Measurements from ENCODE around the gene MATCAP1. TPM values are rescaled to one million over a fixed set of nuclear protein-coding genes. Genes with fewer than 3 reads are reported as not detected.

Gene MATCAP1
- total and polyA plus RNA-seq, 2 of the 13 experiments (the other 11 are each of a cell fraction or from before 2014, with no cell fraction given): 11.2 to 24.5 TPM

DNA sequence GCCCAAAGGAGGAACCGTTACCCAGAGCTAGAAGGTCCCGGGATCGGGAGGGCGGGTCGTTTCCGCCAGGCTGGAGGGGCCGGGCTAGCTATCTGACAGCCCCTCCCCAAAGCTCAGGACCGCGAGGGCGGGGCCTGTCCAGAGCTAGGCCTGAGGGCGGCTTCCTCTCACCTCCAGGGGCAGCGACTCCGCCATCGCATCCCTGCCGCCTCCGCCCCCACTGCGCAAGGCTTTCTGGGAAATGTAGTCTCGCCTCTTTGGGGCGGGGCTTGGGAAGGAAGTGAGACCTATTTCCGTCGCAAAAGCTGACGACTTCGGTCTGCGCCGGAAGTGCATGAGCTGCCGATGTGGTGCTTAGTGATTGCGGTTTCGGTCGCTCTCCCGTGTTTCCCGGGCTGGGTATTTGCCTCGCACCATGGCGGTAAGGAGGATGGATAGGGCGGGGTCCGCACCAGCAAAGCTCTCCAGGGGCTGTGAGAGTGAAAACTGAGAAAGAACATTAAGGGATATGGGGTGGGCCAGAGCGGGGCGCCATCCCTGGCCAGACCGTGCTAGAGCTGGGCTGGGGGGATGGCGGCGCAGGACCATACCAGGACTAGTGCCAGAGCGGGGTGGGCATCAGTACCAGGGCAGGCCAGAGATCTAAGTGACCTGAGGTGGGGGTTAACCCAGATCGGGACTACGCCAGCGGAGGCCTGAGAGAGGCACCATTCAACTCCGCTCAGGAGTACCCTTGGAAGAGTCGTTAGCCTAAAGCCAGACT is 43.2 kb upstream of the MATCAP1 start, which contains the start of gene TMEM208 (continued):
- peak; percentile 92; the same call in 1 of the 2 replicates for TF ChIP-seq ZNF790 (CRISPR knock-in tag; IDR thresholded peaks at IDR 0.05; ENCODE audit: borderline replicate concordance)
- TF ChIP-seq PHB2 (IDR thresholded peaks at IDR 0.05; ENCODE audit: partially characterized antibody): no peak
- TF ChIP-seq, protein P1, sequence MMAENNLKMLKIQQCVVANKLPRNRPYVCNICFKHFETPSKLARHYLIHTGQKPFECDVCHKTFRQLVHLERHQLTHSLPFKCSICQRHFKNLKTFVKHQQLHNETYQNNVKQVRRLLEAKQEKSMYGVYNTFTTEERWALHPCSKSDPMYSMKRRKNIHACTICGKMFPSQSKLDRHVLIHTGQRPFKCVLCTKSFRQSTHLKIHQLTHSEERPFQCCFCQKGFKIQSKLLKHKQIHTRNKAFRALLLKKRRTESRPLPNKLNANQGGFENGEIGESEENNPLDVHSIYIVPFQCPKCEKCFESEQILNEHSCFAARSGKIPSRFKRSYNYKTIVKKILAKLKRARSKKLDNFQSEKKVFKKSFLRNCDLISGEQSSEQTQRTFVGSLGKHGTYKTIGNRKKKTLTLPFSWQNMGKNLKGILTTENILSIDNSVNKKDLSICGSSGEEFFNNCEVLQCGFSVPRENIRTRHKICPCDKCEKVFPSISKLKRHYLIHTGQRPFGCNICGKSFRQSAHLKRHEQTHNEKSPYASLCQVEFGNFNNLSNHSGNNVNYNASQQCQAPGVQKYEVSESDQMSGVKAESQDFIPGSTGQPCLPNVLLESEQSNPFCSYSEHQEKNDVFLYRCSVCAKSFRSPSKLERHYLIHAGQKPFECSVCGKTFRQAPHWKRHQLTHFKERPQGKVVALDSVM (CRISPR knock-in tag; IDR thresholded peaks at IDR 0.05): no peak
- TF ChIP-seq ZSCAN12 (CRISPR knock-in tag; IDR thresholded peaks at IDR 0.05): no peak
- peak; percentile 82; the same call in 1 of the 2 replicates for TF ChIP-seq SMAD3 (CRISPR knock-in tag; IDR thresholded peaks at IDR 0.05)
- TF ChIP-seq MTA1 (CRISPR knock-in tag; IDR thresholded peaks at IDR 0.05; ENCODE audit: borderline replicate concordance): 0 out of 2 replicates have a peak, but pooled peaks have one; percentile 55
- 0 out of 2 replicates have a peak, but pooled peaks have one; percentile 55 for TF ChIP-seq ZBTB42 (CRISPR knock-in tag; IDR thresholded peaks at IDR 0.05)
- TF ChIP-seq RFX5 (IDR thresholded peaks at IDR 0.05; ENCODE audit: low read depth, low read length): no peak
- TF ChIP-seq, protein P2, sequence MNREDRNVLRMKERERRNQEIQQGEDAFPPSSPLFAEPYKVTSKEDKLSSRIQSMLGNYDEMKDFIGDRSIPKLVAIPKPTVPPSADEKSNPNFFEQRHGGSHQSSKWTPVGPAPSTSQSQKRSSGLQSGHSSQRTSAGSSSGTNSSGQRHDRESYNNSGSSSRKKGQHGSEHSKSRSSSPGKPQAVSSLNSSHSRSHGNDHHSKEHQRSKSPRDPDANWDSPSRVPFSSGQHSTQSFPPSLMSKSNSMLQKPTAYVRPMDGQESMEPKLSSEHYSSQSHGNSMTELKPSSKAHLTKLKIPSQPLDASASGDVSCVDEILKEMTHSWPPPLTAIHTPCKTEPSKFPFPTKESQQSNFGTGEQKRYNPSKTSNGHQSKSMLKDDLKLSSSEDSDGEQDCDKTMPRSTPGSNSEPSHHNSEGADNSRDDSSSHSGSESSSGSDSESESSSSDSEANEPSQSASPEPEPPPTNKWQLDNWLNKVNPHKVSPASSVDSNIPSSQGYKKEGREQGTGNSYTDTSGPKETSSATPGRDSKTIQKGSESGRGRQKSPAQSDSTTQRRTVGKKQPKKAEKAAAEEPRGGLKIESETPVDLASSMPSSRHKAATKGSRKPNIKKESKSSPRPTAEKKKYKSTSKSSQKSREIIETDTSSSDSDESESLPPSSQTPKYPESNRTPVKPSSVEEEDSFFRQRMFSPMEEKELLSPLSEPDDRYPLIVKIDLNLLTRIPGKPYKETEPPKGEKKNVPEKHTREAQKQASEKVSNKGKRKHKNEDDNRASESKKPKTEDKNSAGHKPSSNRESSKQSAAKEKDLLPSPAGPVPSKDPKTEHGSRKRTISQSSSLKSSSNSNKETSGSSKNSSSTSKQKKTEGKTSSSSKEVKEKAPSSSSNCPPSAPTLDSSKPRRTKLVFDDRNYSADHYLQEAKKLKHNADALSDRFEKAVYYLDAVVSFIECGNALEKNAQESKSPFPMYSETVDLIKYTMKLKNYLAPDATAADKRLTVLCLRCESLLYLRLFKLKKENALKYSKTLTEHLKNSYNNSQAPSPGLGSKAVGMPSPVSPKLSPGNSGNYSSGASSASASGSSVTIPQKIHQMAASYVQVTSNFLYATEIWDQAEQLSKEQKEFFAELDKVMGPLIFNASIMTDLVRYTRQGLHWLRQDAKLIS (CRISPR knock-in tag; IDR thresholded peaks at IDR 0.05): no peak
- TF ChIP-seq, protein P3, sequence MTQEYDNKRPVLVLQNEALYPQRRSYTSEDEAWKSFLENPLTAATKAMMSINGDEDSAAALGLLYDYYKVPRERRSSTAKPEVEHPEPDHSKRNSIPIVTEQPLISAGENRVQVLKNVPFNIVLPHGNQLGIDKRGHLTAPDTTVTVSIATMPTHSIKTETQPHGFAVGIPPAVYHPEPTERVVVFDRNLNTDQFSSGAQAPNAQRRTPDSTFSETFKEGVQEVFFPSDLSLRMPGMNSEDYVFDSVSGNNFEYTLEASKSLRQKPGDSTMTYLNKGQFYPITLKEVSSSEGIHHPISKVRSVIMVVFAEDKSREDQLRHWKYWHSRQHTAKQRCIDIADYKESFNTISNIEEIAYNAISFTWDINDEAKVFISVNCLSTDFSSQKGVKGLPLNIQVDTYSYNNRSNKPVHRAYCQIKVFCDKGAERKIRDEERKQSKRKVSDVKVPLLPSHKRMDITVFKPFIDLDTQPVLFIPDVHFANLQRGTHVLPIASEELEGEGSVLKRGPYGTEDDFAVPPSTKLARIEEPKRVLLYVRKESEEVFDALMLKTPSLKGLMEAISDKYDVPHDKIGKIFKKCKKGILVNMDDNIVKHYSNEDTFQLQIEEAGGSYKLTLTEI (CRISPR knock-in tag; conservative IDR thresholded peaks at IDR 0.05): no peak
- TF ChIP-seq CC2D1A (CRISPR knock-in tag; IDR thresholded peaks at IDR 0.05): no peak
- TF ChIP-seq IKZF4 (CRISPR knock-in tag; IDR thresholded peaks at IDR 0.05; ENCODE audit: borderline replicate concordance, low read depth, not compliant biosample characterization): no peak
- TF ChIP-seq, protein P4, sequence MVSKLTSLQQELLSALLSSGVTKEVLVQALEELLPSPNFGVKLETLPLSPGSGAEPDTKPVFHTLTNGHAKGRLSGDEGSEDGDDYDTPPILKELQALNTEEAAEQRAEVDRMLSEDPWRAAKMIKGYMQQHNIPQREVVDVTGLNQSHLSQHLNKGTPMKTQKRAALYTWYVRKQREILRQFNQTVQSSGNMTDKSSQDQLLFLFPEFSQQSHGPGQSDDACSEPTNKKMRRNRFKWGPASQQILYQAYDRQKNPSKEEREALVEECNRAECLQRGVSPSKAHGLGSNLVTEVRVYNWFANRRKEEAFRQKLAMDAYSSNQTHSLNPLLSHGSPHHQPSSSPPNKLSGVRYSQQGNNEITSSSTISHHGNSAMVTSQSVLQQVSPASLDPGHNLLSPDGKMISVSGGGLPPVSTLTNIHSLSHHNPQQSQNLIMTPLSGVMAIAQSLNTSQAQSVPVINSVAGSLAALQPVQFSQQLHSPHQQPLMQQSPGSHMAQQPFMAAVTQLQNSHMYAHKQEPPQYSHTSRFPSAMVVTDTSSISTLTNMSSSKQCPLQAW (CRISPR knock-in tag; IDR thresholded peaks at IDR 0.05): peak; percentile 93
- TF ChIP-seq, protein P5, sequence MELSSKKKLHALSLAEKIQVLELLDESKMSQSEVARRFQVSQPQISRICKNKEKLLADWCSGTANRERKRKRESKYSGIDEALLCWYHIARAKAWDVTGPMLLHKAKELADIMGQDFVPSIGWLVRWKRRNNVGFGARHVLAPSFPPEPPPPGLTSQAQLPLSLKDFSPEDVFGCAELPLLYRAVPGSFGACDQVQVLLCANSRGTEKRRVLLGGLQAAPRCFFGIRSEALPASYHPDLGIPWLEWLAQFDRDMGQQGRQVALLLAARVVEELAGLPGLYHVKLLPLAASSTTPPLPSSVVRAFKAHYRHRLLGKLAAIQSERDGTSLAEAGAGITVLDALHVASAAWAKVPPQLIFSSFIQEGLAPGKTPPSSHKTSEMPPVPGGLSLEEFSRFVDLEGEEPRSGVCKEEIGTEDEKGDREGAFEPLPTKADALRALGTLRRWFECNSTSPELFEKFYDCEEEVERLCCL (CRISPR knock-in tag; IDR thresholded peaks at IDR 0.05; ENCODE audit: borderline replicate concordance): peak; percentile 20; the same call in 1 of the 2 replicates
- peak; percentile 99 for TF ChIP-seq CBFB (CRISPR knock-in tag; IDR thresholded peaks at IDR 0.05)

Measured in HepG2 (cell line).